ENCODE measurements around the gene MGAT4D. TPM values are rescaled to one million over a fixed set of nuclear protein-coding genes. Genes with fewer than 3 reads are reported as not detected.

Gene MGAT4D
- not detected for total RNA-seq

GRCh38 chr4:140497747-140498636 is at the start of gene MGAT4D:
MGAT4D (minus strand) TSS chr4:140498293; CDS start chr4:140498222, 71 bp downstream.

GRCh38 chr4:140523857-140524742 is 26.0 kb upstream of the MGAT4D start, which contains the start of gene ELMOD2:
ELMOD2 (plus strand) TSS chr4:140524168; CDS start chr4:140525429, 1,261 bp downstream.

GRCh38 chr4:140427106-140427918 is 70.8 kb downstream of the MGAT4D start, which contains the start of gene CLGN:
CLGN (minus strand) TSS chr4:140427648; CDS start chr4:140413078, 14,570 bp downstream.

Other genes starting within 250 kb of the MGAT4D start
- 55.1 TPM for gene SCOC, start 124.6 kb downstream of the MGAT4D start, total RNA-seq
- gene CLGN, start 70.6 kb downstream of the MGAT4D start, total RNA-seq = 5.0 TPM
- 54.5 TPM for gene ELMOD2, start 25.9 kb upstream of the MGAT4D start, total RNA-seq
- not detected for gene UCP1, start 70.7 kb upstream of the MGAT4D start, total RNA-seq